Measurements from ENCODE around the gene GMEB1.
"Not testable (repeated sequence)": the region's sequence is repeated elsewhere in the genome, so short reads cannot be mapped to it uniquely, and the experiment has no call there.

DNA sequence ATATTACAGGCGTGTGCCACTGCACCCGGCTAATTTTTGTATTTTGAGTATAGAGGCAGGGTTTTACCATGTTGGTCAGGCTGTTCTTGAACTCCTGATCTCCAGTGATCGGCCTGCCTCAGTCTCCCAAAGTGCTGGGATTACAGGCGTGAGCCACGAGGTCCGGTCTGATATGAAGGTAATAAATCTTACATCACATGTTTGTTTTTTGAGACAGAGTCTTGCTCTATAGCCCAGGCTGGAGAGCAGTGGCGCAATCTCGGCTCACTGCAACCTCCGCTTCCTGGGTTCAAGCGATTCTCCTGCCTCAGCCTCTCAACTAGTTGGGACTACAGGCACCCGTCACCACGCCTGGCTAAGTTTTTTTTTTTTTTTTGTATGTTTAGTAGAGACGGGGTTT, 15.5 kb upstream of the GMEB1 start:
- TF ChIP-seq ZFP30 (CRISPR knock-in tag; IDR thresholded peaks at IDR 0.05); ZC3H10 (CRISPR knock-in tag; IDR thresholded peaks at IDR 0.05); RARB (CRISPR knock-in tag; IDR thresholded peaks at IDR 0.05); ARNTL (CRISPR knock-in tag; IDR thresholded peaks at IDR 0.05; ENCODE audit: borderline replicate concordance, low read depth); ZNF70 (CRISPR knock-in tag; IDR thresholded peaks at IDR 0.05); OSR1 (CRISPR knock-in tag; IDR thresholded peaks at IDR 0.05): not testable (repeated sequence)
- TF ChIP-seq, protein P1, sequence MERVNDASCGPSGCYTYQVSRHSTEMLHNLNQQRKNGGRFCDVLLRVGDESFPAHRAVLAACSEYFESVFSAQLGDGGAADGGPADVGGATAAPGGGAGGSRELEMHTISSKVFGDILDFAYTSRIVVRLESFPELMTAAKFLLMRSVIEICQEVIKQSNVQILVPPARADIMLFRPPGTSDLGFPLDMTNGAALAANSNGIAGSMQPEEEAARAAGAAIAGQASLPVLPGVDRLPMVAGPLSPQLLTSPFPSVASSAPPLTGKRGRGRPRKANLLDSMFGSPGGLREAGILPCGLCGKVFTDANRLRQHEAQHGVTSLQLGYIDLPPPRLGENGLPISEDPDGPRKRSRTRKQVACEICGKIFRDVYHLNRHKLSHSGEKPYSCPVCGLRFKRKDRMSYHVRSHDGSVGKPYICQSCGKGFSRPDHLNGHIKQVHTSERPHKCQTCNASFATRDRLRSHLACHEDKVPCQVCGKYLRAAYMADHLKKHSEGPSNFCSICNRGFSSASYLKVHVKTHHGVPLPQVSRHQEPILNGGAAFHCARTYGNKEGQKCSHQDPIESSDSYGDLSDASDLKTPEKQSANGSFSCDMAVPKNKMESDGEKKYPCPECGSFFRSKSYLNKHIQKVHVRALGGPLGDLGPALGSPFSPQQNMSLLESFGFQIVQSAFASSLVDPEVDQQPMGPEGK (CRISPR knock-in tag; IDR thresholded peaks at IDR 0.05; ENCODE audit: borderline replicate concordance) = not testable (repeated sequence)
- TF ChIP-seq, protein P2, sequence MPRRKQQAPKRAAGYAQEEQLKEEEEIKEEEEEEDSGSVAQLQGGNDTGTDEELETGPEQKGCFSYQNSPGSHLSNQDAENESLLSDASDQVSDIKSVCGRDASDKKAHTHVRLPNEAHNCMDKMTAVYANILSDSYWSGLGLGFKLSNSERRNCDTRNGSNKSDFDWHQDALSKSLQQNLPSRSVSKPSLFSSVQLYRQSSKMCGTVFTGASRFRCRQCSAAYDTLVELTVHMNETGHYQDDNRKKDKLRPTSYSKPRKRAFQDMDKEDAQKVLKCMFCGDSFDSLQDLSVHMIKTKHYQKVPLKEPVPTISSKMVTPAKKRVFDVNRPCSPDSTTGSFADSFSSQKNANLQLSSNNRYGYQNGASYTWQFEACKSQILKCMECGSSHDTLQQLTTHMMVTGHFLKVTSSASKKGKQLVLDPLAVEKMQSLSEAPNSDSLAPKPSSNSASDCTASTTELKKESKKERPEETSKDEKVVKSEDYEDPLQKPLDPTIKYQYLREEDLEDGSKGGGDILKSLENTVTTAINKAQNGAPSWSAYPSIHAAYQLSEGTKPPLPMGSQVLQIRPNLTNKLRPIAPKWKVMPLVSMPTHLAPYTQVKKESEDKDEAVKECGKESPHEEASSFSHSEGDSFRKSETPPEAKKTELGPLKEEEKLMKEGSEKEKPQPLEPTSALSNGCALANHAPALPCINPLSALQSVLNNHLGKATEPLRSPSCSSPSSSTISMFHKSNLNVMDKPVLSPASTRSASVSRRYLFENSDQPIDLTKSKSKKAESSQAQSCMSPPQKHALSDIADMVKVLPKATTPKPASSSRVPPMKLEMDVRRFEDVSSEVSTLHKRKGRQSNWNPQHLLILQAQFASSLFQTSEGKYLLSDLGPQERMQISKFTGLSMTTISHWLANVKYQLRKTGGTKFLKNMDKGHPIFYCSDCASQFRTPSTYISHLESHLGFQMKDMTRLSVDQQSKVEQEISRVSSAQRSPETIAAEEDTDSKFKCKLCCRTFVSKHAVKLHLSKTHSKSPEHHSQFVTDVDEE (CRISPR knock-in tag; IDR thresholded peaks at IDR 0.05) = not testable (repeated sequence)
